ENCODE results near the gene MAGEB10. TPM values are rescaled to one million over a fixed set of nuclear protein-coding genes. Genes with fewer than 3 reads are reported as not detected.
"Not testable (repeated sequence)": the region's sequence is repeated elsewhere in the genome, so short reads cannot be mapped to it uniquely, and the experiment has no call there.

The MAGEB10 gene
- total and polyA plus RNA-seq, 5 donors from 2014 or later: not detected

GRCh38 chrX:27808991-27809859 lies 1.4 kb downstream of the MAGEB10 start:
- H3K4me1 Mint-ChIP-seq; H3K4me3 ChIP-seq (ENCODE audit: low read depth, low read length); DNase-seq; H3K36me3 Mint-ChIP-seq; H3K36me3 ChIP-seq (ENCODE audit: control insufficient read depth, insufficient read depth, low read length); H3K4me3 Mint-ChIP-seq; ATAC-seq (ENCODE audit: low read depth in 2 of 2); H3K4me1 ChIP-seq (ENCODE audit: control insufficient read depth, insufficient read depth, low read length, poor library complexity, severe bottlenecking); H3K9me3 ChIP-seq (ENCODE audit: control insufficient read depth in 2 of 2, low read length in 2 of 2); H3K27ac ChIP-seq (ENCODE audit: insufficient read depth, low read length, poor library complexity, severe bottlenecking); H3K27me3 ChIP-seq (ENCODE audit: control insufficient read depth, insufficient read depth, low read length); H3K27me3 Mint-ChIP-seq; H3K27ac Mint-ChIP-seq: not testable (repeated sequence)
- peaks cover 0 to 12% (median 0%) of the 10 kb centered on the region in 7 donors for H3K9me3 Mint-ChIP-seq

- no peaks in the 10 kb centered on the region for H3K36me3 Mint-ChIP-seq
- no peak for ATAC-seq (ENCODE audit: low read depth in 2 of 2)
- no peak overlapping the region for H3K27ac ChIP-seq (ENCODE audit: insufficient read depth, low read length, poor library complexity, severe bottlenecking)
- no peak overlapping the region for H3K4me3 ChIP-seq (ENCODE audit: low read depth, low read length)
- no peaks in the 10 kb centered on the region for H3K36me3 ChIP-seq (ENCODE audit: control insufficient read depth, insufficient read depth, low read length)
- no peak for DNase-seq
- H3K4me3 Mint-ChIP-seq: no peak overlapping the region
- H3K27me3 Mint-ChIP-seq: no peaks in the 10 kb centered on the region
- peaks cover 0 to 13% (median 0%) of the 10 kb centered on the region in 7 donors for H3K9me3 Mint-ChIP-seq
- no peak overlapping the region for H3K27ac Mint-ChIP-seq
- no peaks in the 10 kb centered on the region for H3K27me3 ChIP-seq (ENCODE audit: control insufficient read depth, insufficient read depth, low read length)
- H3K9me3 ChIP-seq (ENCODE audit: control insufficient read depth in 2 of 2, low read length in 2 of 2): no peaks in the 10 kb centered on the region
- H3K4me1 ChIP-seq (ENCODE audit: control insufficient read depth, insufficient read depth, low read length, poor library complexity, severe bottlenecking): no peaks in the 10 kb centered on the region
- H3K4me1 Mint-ChIP-seq: no peaks in the 10 kb centered on the region
These were observed 7.4 kb downstream of the MAGEB10 start for GRCh38 chrX:27815209-27815608.

GRCh38 chrX:27823812-27824211 lies 16.0 kb downstream of the MAGEB10 start:
- Mint-ChIP-seq H3K27ac (no peak overlapping the region), H3K36me3 (no peaks in the 10 kb centered on the region), H3K9me3 (peaks cover 0 to 8% (median 0%) of the 10 kb centered on the region in 7 donors), H3K4me3 (no peak overlapping the region), H3K27me3 (no peaks in the 10 kb centered on the region), H3K4me1 (no peaks in the 10 kb centered on the region)
- Histone ChIP-seq H3K36me3 (ENCODE audit: control insufficient read depth, insufficient read depth, low read length) (no peaks in the 10 kb centered on the region), H3K27ac (ENCODE audit: insufficient read depth, low read length, poor library complexity, severe bottlenecking) (no peak overlapping the region), H3K4me1 (ENCODE audit: control insufficient read depth, insufficient read depth, low read length, poor library complexity, severe bottlenecking) (no peaks in the 10 kb centered on the region), H3K9me3 (ENCODE audit: control insufficient read depth in 2 of 2, low read length in 2 of 2) (no peaks in the 10 kb centered on the region), H3K4me3 (ENCODE audit: low read depth, low read length) (no peak overlapping the region), H3K27me3 (ENCODE audit: control insufficient read depth, insufficient read depth, low read length) (no peaks in the 10 kb centered on the region)
- ATAC-seq (ENCODE audit: low read depth in 2 of 2): no peak
- DNase-seq: no peak

GRCh38 chrX:27838185-27838584 lies 30.4 kb downstream of the MAGEB10 start:
- no peak for ATAC-seq (ENCODE audit: low read depth in 2 of 2)
- Histone ChIP-seq H3K27me3 (ENCODE audit: control insufficient read depth, insufficient read depth, low read length) (no peaks in the 10 kb centered on the region), H3K36me3 (ENCODE audit: control insufficient read depth, insufficient read depth, low read length) (no peaks in the 10 kb centered on the region), H3K4me1 (ENCODE audit: control insufficient read depth, insufficient read depth, low read length, poor library complexity, severe bottlenecking) (no peaks in the 10 kb centered on the region), H3K9me3 (ENCODE audit: control insufficient read depth in 2 of 2, low read length in 2 of 2) (no peaks in the 10 kb centered on the region), H3K27ac (ENCODE audit: insufficient read depth, low read length, poor library complexity, severe bottlenecking) (no peak overlapping the region), H3K4me3 (ENCODE audit: low read depth, low read length) (no peak overlapping the region)
- no peaks in the 10 kb centered on the region for H3K27me3 Mint-ChIP-seq
- peaks cover 0 to 14% (median 2%) of the 10 kb centered on the region in 7 donors for H3K9me3 Mint-ChIP-seq
- H3K4me3 Mint-ChIP-seq: no peak overlapping the region
- no peak overlapping the region for H3K27ac Mint-ChIP-seq
- DNase-seq: no peak
- H3K36me3 Mint-ChIP-seq: no peaks in the 10 kb centered on the region
- H3K4me1 Mint-ChIP-seq: no peaks in the 10 kb centered on the region

GRCh38 chrX:27840881-27841280 lies 33.1 kb downstream of the MAGEB10 start:
- no peaks in the 10 kb centered on the region for H3K4me1 Mint-ChIP-seq
- H3K27ac Mint-ChIP-seq: no peak overlapping the region
- no peaks in the 10 kb centered on the region for H3K36me3 Mint-ChIP-seq
- DNase-seq (no peak), ATAC-seq (ENCODE audit: low read depth in 2 of 2) (no peak)
- Histone ChIP-seq H3K4me1 (ENCODE audit: control insufficient read depth, insufficient read depth, low read length, poor library complexity, severe bottlenecking) (no peaks in the 10 kb centered on the region), H3K27me3 (ENCODE audit: control insufficient read depth, insufficient read depth, low read length) (no peaks in the 10 kb centered on the region), H3K36me3 (ENCODE audit: control insufficient read depth, insufficient read depth, low read length) (no peaks in the 10 kb centered on the region), H3K4me3 (ENCODE audit: low read depth, low read length) (no peak overlapping the region), H3K9me3 (ENCODE audit: control insufficient read depth in 2 of 2, low read length in 2 of 2) (no peaks in the 10 kb centered on the region), H3K27ac (ENCODE audit: insufficient read depth, low read length, poor library complexity, severe bottlenecking) (no peak overlapping the region)
- H3K27me3 Mint-ChIP-seq: no peaks in the 10 kb centered on the region
- no peak overlapping the region for H3K4me3 Mint-ChIP-seq
- peaks cover 0 to 6% (median 2%) of the 10 kb centered on the region in 7 donors for H3K9me3 Mint-ChIP-seq

GRCh38 chrX:27842859-27843258 lies 35.1 kb downstream of the MAGEB10 start:
- H3K27ac Mint-ChIP-seq: no peak overlapping the region
- H3K4me1 Mint-ChIP-seq: no peaks in the 10 kb centered on the region
- peaks cover 0 to 2% (median 0%) of the 10 kb centered on the region in 7 donors for H3K9me3 Mint-ChIP-seq

GRCh38 chrX:27860337-27860736 lies 52.5 kb downstream of the MAGEB10 start:
- H3K27ac ChIP-seq (ENCODE audit: insufficient read depth, low read length, poor library complexity, severe bottlenecking): no peak overlapping the region
- H3K4me3 ChIP-seq (ENCODE audit: low read depth, low read length): no peak overlapping the region
- no peak for DNase-seq
- Mint-ChIP-seq H3K9me3 (peaks cover 0 to 5% (median 0%) of the 10 kb centered on the region in 7 donors), H3K36me3 (no peaks in the 10 kb centered on the region), H3K27ac (no peak overlapping the region), H3K4me3 (no peak overlapping the region), H3K4me1 (no peaks in the 10 kb centered on the region), H3K27me3 (no peaks in the 10 kb centered on the region)
- H3K4me1 ChIP-seq (ENCODE audit: control insufficient read depth, insufficient read depth, low read length, poor library complexity, severe bottlenecking): no peaks in the 10 kb centered on the region
- no peaks in the 10 kb centered on the region for H3K36me3 ChIP-seq (ENCODE audit: control insufficient read depth, insufficient read depth, low read length)
- H3K27me3 ChIP-seq (ENCODE audit: control insufficient read depth, insufficient read depth, low read length): no peaks in the 10 kb centered on the region
- no peaks in the 10 kb centered on the region for H3K9me3 ChIP-seq (ENCODE audit: control insufficient read depth in 2 of 2, low read length in 2 of 2)
- no peak for ATAC-seq (ENCODE audit: low read depth in 2 of 2)

More at GRCh38 chrX:27842859-27843258, 35.1 kb downstream of the MAGEB10 start:
- no peak overlapping the region for H3K4me3 ChIP-seq (ENCODE audit: low read depth, low read length)
- no peaks in the 10 kb centered on the region for H3K36me3 ChIP-seq (ENCODE audit: control insufficient read depth, insufficient read depth, low read length)
- H3K4me1 ChIP-seq (ENCODE audit: control insufficient read depth, insufficient read depth, low read length, poor library complexity, severe bottlenecking): no peaks in the 10 kb centered on the region
- DNase-seq: no peak
- H3K27ac ChIP-seq (ENCODE audit: insufficient read depth, low read length, poor library complexity, severe bottlenecking): no peak overlapping the region
- Mint-ChIP-seq H3K4me3 (no peak overlapping the region), H3K36me3 (no peaks in the 10 kb centered on the region), H3K27me3 (no peaks in the 10 kb centered on the region)
- no peaks in the 10 kb centered on the region for H3K9me3 ChIP-seq (ENCODE audit: control insufficient read depth in 2 of 2, low read length in 2 of 2)
- no peak for ATAC-seq (ENCODE audit: low read depth in 2 of 2)
- no peaks in the 10 kb centered on the region for H3K27me3 ChIP-seq (ENCODE audit: control insufficient read depth, insufficient read depth, low read length)

- H3K4me3 Mint-ChIP-seq: no peak overlapping the region
- H3K27me3 Mint-ChIP-seq: no peaks in the 10 kb centered on the region
- Histone ChIP-seq H3K4me1 (ENCODE audit: control insufficient read depth, insufficient read depth, low read length, poor library complexity, severe bottlenecking) (no peaks in the 10 kb centered on the region), H3K9me3 (ENCODE audit: control insufficient read depth in 2 of 2, low read length in 2 of 2) (no peaks in the 10 kb centered on the region), H3K27ac (ENCODE audit: insufficient read depth, low read length, poor library complexity, severe bottlenecking) (no peak overlapping the region), H3K36me3 (ENCODE audit: control insufficient read depth, insufficient read depth, low read length) (no peaks in the 10 kb centered on the region), H3K4me3 (ENCODE audit: low read depth, low read length) (no peak overlapping the region), H3K27me3 (ENCODE audit: control insufficient read depth, insufficient read depth, low read length) (no peaks in the 10 kb centered on the region)
- DNase-seq (no peak), ATAC-seq (ENCODE audit: low read depth in 2 of 2) (no peak)
- no peaks in the 10 kb centered on the region for H3K4me1 Mint-ChIP-seq
- no peak overlapping the region for H3K27ac Mint-ChIP-seq
- H3K36me3 Mint-ChIP-seq: no peaks in the 10 kb centered on the region
- H3K9me3 Mint-ChIP-seq: peaks cover 0 to 6% (median 3%) of the 10 kb centered on the region in 7 donors
These were observed 56.0 kb downstream of the MAGEB10 start for GRCh38 chrX:27863809-27864208.

Measured in CD4-positive, CD25-positive, alpha-beta regulatory T cell (primary cell).